GM23248 (cell line): ENCODE results near the gene LHFPL2. TPM values are rescaled to one million over a fixed set of nuclear protein-coding genes. Genes with fewer than 3 reads are reported as not detected.

Source experiments
- DNase-seq: peaks from one replicate; pipeline ENCODE4 v3.0.0-alpha.2; 2015
- H2AFZ ChIP-seq: fragments of 200-600 bp; sonication (generic); 2 replicates; pipeline ENCODE4 v1.6.1; 2016; ENCODE audit warnings: antibody characterized with exemption
- H3F3A ChIP-seq: fragments of 200-600 bp; sonication (generic); 2 replicates; pipeline ENCODE4 v1.6.1; 2016; ENCODE audit warnings: mild to moderate bottlenecking, antibody characterized with exemption, mixed run types; ENCODE audit not compliant: insufficient read depth
- H3K27ac ChIP-seq: fragments of 200-600 bp; sonication (generic); 2 replicates; pipeline ENCODE4 v1.5.1; 2016; ENCODE audit warnings: mild to moderate bottlenecking
- H3K27me3 ChIP-seq: fragments of 200-600 bp; sonication (generic); replicated peaks from 2 replicates; pipeline ENCODE4 v1.6.1; 2016; ENCODE audit warnings: mild to moderate bottlenecking; ENCODE audit not compliant: insufficient read depth
- H3K36me3 ChIP-seq: fragments of 200-600 bp; sonication (generic); 2 replicates; pipeline ENCODE4 v1.6.1; 2016; ENCODE audit warnings: low read depth, mild to moderate bottlenecking
- H3K4me1 ChIP-seq: fragments of 200-600 bp; sonication (generic); 2 replicates; pipeline ENCODE4 v1.6.1; 2016; ENCODE audit warnings: mild to moderate bottlenecking; ENCODE audit not compliant: insufficient read depth
- H3K4me2 ChIP-seq: fragments of 200-600 bp; sonication (generic); one replicate; pipeline ENCODE4 v1.6.1; 2016; ENCODE audit warnings: mild to moderate bottlenecking; ENCODE audit not compliant: unreplicated experiment
- H3K4me3 ChIP-seq: fragments of 200-600 bp; sonication (generic); 2 replicates; pipeline ENCODE4 v1.5.1; 2016; ENCODE audit warnings: mild to moderate bottlenecking
- H3K79me2 ChIP-seq: fragments of 200-600 bp; sonication (generic); 2 replicates; pipeline ENCODE4 v1.6.1; 2016; ENCODE audit warnings: mild to moderate bottlenecking; ENCODE audit not compliant: insufficient read depth
- H3K9ac ChIP-seq: fragments of 200-600 bp; sonication (generic); 2 replicates; pipeline ENCODE4 v1.6.1; 2016; ENCODE audit warnings: mild to moderate bottlenecking
- H3K9me2 ChIP-seq: fragments of 200-600 bp; sonication (generic); 2 replicates; pipeline ENCODE4 v1.6.1; 2016; ENCODE audit warnings: mixed run types, mild to moderate bottlenecking, moderate library complexity; ENCODE audit not compliant: insufficient read depth
- H3K9me3 ChIP-seq: fragments of 200-600 bp; sonication (generic); one replicate; pipeline ENCODE4 v1.6.1; 2017; ENCODE audit warnings: low read depth
- H4K20me1 ChIP-seq: fragments of 200-600 bp; sonication (generic); 2 replicates; pipeline ENCODE4 v1.6.0; 2016; ENCODE audit not compliant: insufficient read depth
- EZH2 ChIP-seq: fragments of 200-600 bp; sonication (generic); IDR thresholded peaks from 2 replicates; pipeline ENCODE4 v1.6.1; 2018; ENCODE audit warnings: antibody characterized with exemption, mild to moderate bottlenecking; ENCODE audit not compliant: insufficient read depth, poor library complexity, severe bottlenecking
- EZH2phosphoT487 ChIP-seq: fragments of 200-600 bp; sonication (generic); IDR thresholded peaks from 2 replicates; pipeline ENCODE4 v1.6.1; 2018; ENCODE audit warnings: antibody characterized with exemption, moderate library complexity, mild to moderate bottlenecking, low read depth; ENCODE audit not compliant: insufficient read depth
- WGBS, 2 experiments: methylation state at CpG; one replicate each; pipeline ENCODE4 v1.1.6; 2015 to 2017; ENCODE audit warnings: low lambda C conversion rate in 2 of 2, low coverage in 1 of 2; ENCODE audit errors: missing lambda C conversion rate in 2 of 2; 5-methylcytosine and 5-hydroxymethylcytosine counted together
- in situ Hi-C: fragments of 300-500 bp; cut with MboI; formaldehyde crosslinking; loops from 2 replicates; pipeline ENCODE4 v1.15.0; 2020
- polyA plus RNA-seq: library from polyadenylated mRNA; unstranded; fragments of >200 nt; fragmentation: Nextera tagmentation; extraction: Ambion mirVana; gene quantifications from 2 replicates; pipeline ENCODE4 v1.2.1, GENCODE V29; 2016
- total RNA-seq: library from RNA; depleted of rRNA; stranded (reverse); fragments of >200 nt; shearing (Covaris generic); gene quantifications from 2 replicates; pipeline ENCODE4 v1.2.3, GENCODE V29; 2014

LHFPL2 gene
- total and polyA plus RNA-seq, 2 experiments from 2014 or later, result 8.0 to 13.7 TPM

DNA sequence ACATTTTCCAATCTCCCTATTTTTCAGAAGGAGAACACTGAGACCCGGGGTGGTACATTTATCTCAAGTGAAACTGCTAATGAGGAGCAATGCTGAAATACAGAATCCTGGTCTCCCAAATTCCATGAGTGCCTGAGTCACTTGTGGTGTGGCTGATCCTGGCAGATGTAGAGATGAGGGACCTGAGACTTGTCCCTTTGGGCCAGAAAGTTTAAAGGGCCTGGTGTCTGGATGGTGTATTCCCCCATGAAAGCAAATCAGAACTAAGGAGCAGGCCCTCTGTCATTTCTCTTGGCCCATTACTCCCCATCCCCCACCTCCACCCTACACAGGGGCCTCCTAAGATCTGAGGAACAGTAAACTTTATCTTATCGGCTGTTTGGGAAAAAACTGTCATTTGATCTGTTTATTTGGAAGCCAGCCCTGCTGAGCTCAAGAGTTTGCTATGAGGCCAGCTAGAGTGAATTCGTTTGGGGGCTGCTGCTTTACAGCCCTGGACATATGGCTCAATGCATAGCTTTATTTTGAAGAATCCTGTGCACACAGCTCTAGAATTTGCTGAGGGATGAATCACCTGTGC, 140.3 kb downstream of the LHFPL2 start:
- Histone ChIP-seq H4K20me1 (no peaks in the 10 kb centered on the region), H3K27me3 (no peaks in the 10 kb centered on the region), H3K9me2 (no peaks in the 10 kb centered on the region), H3K9ac (no peak overlapping the region), H3K36me3 (no peaks in the 10 kb centered on the region), H3K79me2 (0 out of 2 replicates have a peak, but pooled peaks cover 2% of the 10 kb centered on the region), H3K4me2 (peak overlapping the region; percentile 37), H3K9me3 (no peaks in the 10 kb centered on the region), H3K4me3 (peak overlapping the region; percentile 4; the same call in 1 of the 2 replicates), H3K4me1 (peaks cover 61% of the 10 kb centered on the region), H2AFZ (no peak overlapping the region), H3F3A (peaks cover 34% of the 10 kb centered on the region), H3K27ac (no peak overlapping the region)
- WGBS, 2 experiments, result 18 to 30% methylated on average over 3 of the region's 3 CpGs
- DNase-seq, result peak; percentile 60
- in situ Hi-C loops, result no loop called here
- TF ChIP-seq EZH2, result no peak
- no peak for TF ChIP-seq EZH2phosphoT487

GRCh38 chr5:78507531-78507930, 141.0 kb downstream of the LHFPL2 start:
- H3F3A ChIP-seq, result peaks cover 42% of the 10 kb centered on the region
- no peak overlapping the region for H3K4me3 ChIP-seq
- H2AFZ ChIP-seq, result no peak overlapping the region
- H3K9me2 ChIP-seq, result no peaks in the 10 kb centered on the region
- H3K36me3 ChIP-seq, result no peaks in the 10 kb centered on the region
- no peak for DNase-seq
- H4K20me1 ChIP-seq, result no peaks in the 10 kb centered on the region
- in situ Hi-C loops, result no loop called here
- WGBS, 2 experiments, result 96 to 97% methylated on average over 2 of the region's 2 CpGs
- H3K79me2 ChIP-seq, result 0 out of 2 replicates have a peak, but pooled peaks cover 8% of the 10 kb centered on the region
- no peaks in the 10 kb centered on the region for H3K9me3 ChIP-seq
- H3K4me2 ChIP-seq, result peak overlapping the region; percentile 37
- no peak overlapping the region for H3K9ac ChIP-seq
- peaks cover 65% of the 10 kb centered on the region for H3K4me1 ChIP-seq
- H3K27ac ChIP-seq, result no peak overlapping the region
- TF ChIP-seq EZH2phosphoT487 (no peak), EZH2 (no peak)
- no peaks in the 10 kb centered on the region for H3K27me3 ChIP-seq

DNA sequence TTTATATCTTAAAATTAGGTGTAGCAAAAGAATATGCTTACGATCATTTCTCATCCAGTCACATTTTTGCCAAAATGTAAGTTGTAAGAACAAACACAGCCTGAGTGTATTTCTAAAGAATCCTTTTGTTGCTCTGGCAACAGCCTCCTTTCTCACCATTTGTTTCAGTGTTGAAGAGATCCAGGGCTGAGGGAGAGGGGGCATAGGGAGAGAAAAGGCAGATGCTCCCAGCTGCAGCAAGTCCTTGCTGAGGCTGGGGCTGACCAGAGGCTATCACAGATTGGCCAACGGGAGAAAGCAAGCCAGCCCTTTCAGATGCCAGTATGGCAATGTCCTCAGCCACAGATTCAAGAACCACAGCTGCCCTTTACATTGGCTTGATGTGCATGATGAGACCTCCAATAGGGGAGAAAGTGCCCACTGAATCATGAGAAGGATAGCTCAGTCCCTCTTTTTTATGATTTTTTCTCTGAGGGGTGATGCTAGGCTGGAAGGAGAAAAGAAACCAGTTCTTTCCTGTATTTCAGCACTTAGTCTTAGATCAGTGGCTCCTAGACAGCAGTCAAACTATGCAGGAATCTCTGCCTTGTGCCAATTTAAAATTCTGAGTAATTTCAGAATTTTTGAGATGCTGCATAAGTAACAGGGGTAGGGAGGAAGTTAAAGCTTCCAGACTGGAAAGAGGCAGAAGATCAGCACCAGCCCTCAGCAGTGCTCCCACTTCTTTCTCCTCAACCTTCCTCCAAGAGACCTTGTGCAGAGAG, 142.1 kb downstream of the LHFPL2 start:
- peak overlapping the region; percentile 9 for H3K4me2 ChIP-seq
- TF ChIP-seq EZH2 (no peak), EZH2phosphoT487 (no peak)
- H3K9ac ChIP-seq, result peak overlapping the region; percentile 39
- peaks cover 76% of the 10 kb centered on the region for H3K4me1 ChIP-seq
- peak overlapping the region; percentile 49 for H3K27ac ChIP-seq
- H3F3A ChIP-seq, result peaks cover 53% of the 10 kb centered on the region
- H4K20me1 ChIP-seq, result no peaks in the 10 kb centered on the region
- 0 out of 2 replicates have a peak, but pooled peaks cover 10% of the 10 kb centered on the region for H3K79me2 ChIP-seq
- no peaks in the 10 kb centered on the region for H3K27me3 ChIP-seq
- H2AFZ ChIP-seq, result no peak overlapping the region
- in situ Hi-C loops, result no loop called here
- H3K9me3 ChIP-seq, result no peaks in the 10 kb centered on the region
- no peaks in the 10 kb centered on the region for H3K9me2 ChIP-seq
- DNase-seq, result peak; percentile 70
- H3K4me3 ChIP-seq, result no peak overlapping the region
- WGBS, 2 experiments, result 57 to 64% methylated on average over 2 of the region's 2 CpGs
- no peaks in the 10 kb centered on the region for H3K36me3 ChIP-seq

GRCh38 chr5:78505860-78506259, 142.7 kb downstream of the LHFPL2 start:
- Histone ChIP-seq H3K9ac (peak overlapping the region; percentile 39), H3K4me3 (no peak overlapping the region), H2AFZ (no peak overlapping the region), H3K27ac (peak overlapping the region; percentile 49), H3K27me3 (no peaks in the 10 kb centered on the region), H3K4me2 (peak overlapping the region; percentile 9), H3K36me3 (no peaks in the 10 kb centered on the region), H3K9me2 (no peaks in the 10 kb centered on the region), H3K4me1 (peaks cover 82% of the 10 kb centered on the region), H3K79me2 (peaks cover 15% of the 10 kb centered on the region; the same call in 1 of the 2 replicates), H3K9me3 (no peaks in the 10 kb centered on the region), H3F3A (peaks cover 58% of the 10 kb centered on the region), H4K20me1 (no peaks in the 10 kb centered on the region)
- DNase-seq, result no peak
- WGBS, 2 experiments, result 94 to 95% methylated on average over 2 of the region's 2 CpGs
- in situ Hi-C loops, result no loop called here
- TF ChIP-seq EZH2phosphoT487 (no peak), EZH2 (no peak)
